NCI-H524 treated with DMSO at 0.1 percent for 48 hours (cell line): ENCODE measurements around the gene PIM3.

Experiments
- DNase-seq: peaks from one replicate; lab custom pipeline; 2025; lab: John Stamatoyannopoulos, UW

PIM3 gene

DNA sequence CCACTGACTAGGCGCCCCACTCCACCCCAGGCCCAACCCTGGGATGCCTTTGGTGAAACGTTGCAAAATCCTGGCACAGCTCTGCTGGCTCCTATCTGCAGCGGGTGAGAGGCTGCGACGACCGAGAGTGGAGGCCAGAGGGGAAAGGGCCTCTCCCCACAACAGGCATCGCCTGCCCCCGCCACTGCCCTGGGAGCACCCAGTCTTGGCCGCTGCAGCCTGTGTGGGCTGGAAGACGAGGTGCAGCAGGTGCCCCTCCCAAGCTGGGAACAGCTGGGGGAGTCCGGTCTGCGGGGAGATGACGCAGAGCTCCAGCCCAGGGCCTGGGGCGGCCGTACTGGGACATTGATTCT lies 4.2 kb upstream of the PIM3 start:
- DNase-seq: no peak

DNA sequence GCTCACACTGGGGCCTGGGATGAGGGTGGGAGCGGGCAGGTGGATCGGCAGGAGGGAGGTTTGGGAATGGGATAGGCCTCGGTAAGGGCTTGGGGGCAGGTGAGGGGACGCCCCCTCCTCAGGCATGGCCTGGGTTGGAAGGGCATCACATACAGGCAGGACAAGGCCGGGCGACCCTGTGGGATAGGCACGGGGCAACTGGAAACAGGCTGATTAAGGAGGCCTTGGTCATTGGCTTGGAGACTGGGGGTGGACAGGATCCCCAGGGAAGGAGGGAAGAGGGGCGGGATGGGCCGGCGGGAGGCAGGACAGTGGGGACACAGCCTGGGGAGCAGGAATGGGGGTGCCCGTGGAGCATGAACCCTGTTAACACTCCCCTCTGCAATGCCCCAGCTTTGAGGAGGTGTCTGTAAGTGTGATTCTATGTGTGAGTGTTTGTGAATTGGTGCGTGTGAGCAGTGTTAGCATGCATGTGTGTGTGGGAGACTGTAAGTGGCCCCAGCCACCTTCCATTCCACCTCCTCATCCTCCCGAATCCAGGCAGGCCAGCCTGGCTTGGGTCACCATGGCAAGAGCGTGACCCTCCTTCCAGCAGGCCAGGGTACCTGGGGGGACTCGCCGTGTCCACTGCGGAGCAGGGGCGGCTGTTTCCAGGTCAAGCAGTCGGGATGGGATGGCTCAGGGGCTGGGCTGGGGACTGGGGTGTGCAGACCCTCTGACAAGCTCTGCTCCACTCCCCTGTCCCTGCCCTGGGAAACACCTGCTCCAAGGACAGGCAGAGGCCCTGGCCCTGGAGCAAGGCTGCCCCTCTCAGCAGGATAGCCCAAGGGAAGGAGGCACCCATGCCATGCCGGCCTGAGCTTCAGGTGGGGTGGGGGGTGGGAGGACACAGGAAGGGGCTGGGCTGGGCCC lies 3.4 kb upstream of the PIM3 start:
- no peak for DNase-seq

DNA sequence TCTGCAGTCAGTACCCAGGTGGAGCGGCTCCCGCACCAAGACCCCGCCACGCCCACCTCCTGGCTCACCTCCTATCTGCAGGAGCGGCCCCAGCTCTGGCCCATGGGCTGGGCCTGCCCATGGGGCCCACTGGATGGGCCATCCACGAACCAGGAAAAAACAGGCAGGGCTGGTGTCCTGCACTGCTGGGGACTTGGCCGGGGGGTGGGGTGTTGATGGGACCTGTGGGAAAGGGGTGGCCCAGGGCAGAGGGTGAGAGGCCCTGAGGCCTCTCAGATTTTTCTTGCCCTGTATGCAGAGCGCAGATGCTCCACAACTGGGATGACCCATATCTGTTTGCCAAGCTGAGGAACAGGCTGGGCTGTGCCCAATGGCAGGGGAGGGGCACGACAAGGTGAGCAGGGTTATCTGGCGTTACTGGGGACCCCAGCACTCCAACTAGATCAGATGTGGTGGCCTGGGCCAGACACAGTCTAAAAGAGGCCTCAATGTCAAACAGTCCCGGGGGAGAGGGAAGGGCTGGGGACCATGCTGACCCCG lies 2.7 kb upstream of the PIM3 start:
- no peak for DNase-seq

DNA sequence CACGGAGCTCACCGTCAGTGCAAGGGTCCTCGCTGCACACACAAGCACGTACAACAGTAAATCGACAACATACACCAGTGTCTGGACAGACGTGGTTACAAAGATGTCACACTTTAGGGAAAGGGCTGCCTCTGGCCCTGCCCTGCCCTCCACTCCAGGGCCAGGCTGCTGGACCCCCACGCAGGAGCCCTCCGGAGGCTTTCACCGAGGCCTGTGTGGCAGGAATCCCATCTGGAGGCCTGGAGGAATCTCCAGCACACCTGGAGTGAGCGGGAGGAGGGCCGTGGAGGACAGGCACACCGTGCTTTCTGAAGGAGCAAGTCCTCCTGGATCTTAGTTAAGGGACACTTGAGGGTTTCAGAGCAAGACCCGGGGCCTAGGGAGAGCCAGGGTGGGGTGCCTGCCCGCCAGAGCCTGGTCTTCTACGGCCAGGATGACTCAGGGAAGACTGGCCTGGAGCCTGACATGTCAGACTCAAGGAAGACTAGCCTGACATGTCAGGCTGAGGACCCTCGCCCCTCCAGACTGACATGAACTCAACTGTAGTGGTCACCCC lies 2.1 kb upstream of the PIM3 start:
- DNase-seq: no peak

DNA sequence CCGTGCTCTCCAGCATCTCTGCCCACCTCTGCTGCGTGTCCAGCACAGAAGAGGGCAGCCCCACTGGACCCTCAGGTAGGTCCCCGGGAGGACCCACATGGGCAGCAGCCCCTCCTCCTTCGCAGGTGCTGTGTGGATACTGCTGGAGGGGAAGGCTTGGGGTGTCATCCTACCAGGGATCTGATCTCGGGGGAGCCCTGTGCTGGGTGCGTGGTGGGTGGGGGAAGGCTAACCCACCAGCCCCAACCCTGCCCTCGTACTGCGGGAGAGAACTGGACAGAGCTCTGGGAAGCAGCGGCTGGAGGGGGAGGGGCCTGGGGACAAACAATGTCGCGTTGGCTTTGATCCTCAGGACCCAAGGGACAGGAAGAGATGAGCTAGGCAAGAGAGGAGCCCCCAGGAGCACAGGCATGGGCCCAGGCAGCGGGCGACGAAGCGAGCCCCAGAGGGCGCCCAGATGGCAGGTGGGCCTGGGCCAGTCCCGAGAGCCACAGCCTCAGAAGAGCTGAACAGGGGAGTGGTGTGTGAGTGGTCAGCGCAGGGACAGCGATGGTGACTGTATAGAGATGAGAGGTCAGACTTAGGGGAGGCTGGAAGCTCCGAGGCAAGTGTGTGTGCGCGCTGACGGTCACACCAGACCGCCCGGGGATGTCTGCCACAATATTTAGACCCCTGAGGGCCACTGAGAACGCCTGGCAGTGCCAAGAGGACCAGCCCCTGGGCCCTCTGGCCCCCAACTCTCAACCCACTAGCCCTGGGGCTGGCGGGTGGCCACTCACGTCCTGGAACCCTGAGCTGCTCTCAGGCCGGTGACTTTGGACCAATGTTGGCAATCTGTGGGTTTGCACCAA lies 1.4 kb upstream of the PIM3 start:
- DNase-seq: no peak

DNA sequence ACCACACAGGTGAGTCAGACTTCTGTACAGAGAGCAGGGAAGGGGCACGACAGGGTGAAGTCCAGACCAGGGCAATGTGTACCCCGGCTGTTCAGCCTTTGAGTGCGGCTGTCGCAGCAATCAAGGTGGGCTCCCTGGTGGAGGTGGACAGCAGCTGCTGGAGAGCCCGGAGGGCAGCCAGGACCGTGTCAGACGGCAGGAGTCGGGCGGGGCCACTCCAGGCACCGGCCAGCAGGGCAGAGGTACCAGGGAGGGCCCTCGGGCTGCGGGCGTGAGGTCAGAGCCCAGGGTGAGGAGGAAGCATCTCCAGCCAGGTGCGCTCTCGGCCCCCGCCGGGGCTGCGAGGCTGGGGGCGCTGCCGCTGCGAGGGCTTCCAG lies 802 bp upstream of the PIM3 start:
- DNase-seq: no peak

DNA sequence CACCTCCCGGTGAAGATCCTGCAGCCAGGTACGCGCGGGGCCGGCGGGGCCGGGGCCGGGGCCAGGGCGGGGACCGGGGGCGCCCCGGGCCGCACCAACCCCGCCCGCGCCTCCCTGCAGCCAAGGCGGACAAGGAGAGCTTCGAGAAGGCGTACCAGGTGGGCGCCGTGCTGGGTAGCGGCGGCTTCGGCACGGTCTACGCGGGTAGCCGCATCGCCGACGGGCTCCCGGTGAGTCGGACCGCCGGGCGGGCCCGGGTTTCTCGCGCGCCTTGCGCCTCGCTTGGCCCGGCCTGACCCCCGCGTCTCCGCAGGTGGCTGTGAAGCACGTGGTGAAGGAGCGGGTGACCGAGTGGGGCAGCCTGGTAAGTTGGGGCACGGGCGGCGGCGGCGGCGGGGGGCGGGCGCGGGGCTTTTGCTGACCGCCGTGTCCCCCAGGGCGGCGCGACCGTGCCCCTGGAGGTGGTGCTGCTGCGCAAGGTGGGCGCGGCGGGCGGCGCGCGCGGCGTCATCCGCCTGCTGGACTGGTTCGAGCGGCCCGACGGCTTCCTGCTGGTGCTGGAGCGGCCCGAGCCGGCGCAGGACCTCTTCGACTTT lies 531 bp downstream of the PIM3 start:
- DNase-seq: no peak

DNA sequence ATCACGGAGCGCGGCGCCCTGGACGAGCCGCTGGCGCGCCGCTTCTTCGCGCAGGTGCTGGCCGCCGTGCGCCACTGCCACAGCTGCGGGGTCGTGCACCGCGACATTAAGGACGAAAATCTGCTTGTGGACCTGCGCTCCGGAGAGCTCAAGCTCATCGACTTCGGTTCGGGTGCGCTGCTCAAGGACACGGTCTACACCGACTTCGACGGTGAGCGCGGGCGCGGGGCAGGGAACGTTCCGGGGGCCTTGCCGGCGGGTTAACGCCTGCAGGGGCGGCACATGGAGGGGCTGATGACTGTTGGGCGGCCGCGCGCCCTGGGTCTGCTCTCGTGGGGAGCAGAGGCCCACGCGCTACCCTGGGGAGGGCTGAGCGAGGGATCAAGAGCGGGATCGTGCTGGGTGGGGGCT lies 1.0 kb downstream of the PIM3 start:
- DNase-seq: no peak

DNA sequence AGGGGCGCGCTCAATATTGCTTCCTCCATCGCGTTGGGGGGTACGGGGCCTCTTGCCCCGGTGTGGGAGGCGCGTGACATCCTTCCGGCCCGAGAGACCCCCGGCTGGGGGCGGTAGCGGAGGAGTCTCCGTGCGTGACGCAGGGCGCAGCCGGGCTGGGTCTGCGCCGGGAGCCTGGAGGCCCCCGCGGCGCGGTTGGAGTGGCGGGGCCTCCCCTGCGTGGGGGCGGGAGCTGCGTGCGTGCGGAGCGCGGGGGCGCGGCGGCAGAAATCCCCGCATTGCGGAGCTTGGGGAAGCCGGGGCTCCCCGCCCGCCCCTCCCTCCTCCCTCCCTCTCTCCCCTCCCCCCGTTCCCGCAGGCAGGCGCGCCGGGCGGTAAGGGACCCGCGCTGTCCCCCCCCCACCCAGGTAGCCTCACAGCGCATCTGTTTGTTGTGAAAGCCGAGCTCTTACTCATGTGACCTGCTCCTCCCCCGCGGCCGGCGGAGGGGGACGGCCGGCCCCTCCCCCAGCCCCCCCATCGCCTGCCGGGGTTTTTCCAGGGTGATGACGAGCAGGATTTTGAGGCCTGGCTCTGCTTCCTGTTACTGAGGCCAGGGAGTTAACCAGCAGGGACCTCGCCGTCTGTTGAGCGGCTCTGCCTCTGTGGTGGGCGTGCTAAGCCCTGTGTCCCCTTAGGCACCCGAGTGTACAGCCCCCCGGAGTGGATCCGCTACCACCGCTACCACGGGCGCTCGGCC lies 1.6 kb downstream of the PIM3 start:
- no peak for DNase-seq

DNA sequence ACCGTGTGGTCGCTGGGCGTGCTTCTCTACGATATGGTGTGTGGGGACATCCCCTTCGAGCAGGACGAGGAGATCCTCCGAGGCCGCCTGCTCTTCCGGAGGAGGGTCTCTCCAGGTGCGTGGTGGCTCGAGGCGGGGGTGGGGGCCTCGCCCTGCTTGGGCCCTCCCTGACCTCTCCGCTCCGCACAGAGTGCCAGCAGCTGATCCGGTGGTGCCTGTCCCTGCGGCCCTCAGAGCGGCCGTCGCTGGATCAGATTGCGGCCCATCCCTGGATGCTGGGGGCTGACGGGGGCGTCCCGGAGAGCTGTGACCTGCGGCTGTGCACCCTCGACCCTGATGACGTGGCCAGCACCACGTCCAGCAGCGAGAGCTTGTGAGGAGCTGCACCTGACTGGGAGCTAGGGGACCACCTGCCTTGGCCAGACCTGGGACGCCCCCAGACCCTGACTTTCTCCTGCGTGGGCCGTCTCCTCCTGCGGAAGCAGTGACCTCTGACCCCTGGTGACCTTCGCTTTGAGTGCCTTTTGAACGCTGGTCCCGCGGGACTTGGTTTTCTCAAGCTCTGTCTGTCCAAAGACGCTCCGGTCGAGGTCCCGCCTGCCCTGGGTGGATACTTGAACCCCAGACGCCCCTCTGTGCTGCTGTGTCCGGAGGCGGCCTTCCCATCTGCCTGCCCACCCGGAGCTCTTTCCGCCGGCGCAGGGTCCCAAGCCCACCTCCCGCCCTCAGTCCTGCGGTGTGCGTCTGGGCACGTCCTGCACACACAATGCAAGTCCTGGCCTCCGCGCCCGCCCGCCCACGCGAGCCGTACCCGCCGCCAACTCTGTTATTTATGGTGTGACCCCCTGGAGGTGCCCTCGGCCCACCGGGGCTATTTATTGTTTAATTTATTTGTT lies 2.4 kb downstream of the PIM3 start:
- no peak for DNase-seq

DNA sequence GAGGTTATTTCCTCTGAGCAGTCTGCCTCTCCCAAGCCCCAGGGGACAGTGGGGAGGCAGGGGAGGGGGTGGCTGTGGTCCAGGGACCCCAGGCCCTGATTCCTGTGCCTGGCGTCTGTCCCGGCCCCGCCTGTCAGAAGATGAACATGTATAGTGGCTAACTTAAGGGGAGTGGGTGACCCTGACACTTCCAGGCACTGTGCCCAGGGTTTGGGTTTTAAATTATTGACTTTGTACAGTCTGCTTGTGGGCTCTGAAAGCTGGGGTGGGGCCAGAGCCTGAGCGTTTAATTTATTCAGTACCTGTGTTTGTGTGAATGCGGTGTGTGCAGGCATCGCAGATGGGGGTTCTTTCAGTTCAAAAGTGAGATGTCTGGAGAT lies 3.1 kb downstream of the PIM3 start:
- no peak for DNase-seq

DNA sequence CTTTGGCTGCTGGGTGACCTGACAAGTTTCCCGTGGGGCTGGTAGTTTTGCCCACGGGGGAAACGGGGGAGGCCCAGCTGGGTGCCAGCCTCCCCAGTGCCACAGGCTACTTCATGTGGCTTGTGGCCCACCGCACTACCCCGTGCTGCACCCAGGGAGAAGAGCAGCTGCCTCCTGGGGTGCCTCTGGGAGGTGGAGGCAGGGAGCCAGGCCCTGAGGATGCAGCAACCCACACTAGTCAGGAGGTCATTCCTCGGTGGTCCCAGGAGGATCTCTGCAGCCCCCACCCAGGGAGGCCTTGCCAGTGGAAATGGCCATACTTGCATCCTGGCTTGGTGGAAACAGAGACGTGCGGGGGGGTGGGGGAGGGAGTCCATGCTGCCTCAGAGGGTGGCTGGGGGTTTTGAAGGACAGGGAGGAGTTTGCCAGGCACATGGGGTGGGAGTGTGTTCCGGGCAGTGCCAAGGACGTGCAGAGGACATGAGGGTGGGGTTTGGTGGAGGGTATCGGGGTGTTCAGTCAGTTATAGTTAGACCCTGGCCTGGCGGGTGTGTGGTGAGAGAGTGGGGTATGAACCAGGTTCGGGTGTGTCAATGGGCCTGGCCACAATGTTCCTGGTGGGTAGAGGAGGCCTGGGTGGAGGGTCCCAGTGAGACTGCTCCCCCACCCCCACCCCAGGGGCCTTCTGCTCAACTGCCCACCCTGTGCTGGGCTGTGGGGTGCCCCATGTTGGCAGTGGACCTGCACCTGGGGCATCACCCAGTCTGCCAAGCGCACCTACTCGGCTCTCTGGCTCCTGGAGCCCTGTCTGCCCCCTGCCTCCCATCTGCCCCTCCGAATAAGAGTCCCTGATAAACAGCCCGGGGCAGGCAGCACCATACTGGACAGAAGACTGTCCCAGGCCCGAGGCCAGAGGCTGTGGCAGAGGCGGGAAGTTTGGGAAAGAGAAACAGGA lies 3.8 kb downstream of the PIM3 start:
- no peak for DNase-seq

DNA sequence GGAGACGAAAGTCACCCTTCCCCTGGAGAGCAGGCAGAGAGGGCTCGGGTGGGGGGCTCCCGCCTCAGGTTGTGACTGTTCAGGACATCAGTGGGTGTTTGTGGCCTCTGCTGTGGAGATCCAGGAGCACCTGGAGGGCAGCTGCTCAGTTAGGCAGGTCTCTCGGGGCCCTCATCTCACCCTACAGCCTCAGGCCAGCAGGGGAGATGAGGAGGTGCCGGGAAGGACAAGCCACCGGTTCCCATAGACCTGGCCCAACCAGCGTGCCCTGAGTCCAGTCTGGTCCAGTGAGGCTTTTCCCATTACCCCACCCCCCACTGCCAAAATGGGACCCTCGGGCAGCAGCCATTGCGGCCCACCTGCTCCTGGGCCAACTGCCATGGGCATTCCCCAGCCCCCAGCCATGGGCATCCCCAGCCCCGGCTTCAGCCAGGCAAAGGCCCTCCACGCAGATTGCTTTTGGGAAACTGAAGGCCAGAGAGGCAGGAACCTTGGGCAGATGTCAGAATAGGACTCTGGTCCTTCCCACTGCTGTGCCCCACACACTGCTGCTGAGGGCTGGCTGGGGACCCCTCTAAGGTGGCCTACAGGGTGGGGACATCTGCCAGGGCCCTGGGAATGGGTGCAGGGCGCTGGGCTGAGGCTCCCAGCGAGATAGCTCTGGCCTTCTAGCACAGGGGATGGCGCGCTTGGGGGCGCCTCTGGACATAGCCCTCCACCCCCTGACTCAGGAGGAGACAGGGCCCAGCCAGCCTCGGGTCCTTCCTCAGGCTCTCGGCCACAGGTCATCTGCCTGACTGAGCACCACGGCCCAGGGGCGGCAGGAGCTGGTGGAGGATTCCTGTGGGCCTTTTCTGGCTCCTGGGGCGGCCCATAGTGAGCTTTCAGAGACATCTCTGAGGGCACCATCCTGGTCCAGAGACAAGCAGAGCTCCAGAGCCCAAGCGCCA lies 4.8 kb downstream of the PIM3 start:
- no peak for DNase-seq

DNA sequence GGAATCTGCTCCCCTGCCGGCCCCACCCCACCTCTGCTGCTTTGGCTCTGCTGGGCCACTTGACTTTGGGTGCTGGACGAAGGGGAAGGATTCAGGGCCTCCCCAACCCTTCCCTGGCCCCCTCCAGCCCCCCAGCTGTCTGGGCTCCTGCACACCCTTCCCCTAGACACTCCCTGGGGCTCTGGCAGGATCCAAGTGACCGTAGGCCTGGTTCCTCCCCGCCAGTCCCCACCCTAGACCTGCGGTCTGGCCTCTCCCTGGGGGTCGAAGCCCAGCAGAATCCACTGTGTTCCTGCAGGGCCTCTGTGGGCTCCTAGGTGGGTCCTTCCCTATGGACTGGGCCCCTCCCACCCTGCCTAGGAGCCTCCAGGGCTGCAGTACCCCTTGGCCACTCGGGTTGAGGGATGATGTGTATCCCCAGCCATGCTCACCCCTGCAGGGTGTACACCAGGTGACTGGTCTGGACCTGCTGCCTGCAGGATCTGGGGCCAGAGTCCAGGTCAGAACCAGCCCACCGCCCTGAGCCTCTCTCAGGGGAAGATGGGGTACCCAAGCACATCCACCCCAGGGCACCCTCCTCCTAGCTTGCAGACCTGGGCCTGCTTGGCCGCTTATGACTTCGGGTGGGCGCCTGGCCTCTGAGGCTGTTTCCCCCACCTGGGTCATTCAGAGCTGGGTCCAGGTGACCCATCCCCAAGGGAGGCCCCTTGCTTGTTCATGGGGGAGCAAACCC lies 5.6 kb downstream of the PIM3 start:
- DNase-seq: no peak

DNA sequence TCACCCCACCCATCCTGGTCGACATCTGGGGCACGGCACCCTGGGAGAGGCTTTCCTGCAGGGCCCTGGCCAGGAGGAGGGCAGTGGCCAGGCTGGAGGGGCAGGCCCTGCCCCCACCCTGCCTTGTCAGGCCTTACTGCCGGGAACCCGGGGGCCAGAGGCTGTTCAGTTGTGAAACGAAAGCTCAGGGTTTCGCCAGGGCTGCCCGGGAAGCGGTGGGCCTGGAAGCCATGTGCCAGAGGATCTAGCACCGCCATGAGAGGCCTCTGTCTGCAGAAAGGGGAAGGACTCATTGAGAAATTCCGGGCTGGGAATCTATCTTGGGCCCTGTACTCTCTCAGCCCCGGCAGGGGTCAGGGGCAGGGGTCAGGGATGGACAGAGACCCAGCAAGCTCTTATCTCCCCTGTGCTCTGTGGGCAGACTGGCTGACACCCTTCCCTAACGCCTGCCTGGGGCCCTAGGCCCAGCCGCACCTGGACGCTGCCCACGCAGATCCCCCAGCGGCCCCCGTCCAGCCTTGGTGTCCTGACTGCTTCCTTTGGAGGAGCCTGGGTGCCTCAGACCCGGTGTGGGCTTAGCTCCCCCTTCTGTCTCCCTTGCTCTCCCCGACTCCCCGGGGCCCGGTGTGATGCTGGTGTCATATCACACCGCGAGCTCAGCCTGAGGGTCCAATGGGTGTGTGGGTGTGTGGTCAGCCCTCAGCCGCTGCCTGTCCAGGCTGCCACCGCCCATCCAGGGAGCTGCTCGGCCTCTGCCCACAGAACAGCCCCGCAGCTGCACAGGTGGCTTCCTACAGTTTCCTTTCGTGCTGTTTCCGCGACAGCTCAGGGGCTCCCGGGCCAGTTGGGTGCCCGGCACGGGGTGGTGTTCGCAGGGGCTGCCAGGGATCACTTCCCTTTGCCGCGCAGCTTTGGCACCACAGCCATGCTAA lies 6.5 kb downstream of the PIM3 start:
- no peak for DNase-seq

DNA sequence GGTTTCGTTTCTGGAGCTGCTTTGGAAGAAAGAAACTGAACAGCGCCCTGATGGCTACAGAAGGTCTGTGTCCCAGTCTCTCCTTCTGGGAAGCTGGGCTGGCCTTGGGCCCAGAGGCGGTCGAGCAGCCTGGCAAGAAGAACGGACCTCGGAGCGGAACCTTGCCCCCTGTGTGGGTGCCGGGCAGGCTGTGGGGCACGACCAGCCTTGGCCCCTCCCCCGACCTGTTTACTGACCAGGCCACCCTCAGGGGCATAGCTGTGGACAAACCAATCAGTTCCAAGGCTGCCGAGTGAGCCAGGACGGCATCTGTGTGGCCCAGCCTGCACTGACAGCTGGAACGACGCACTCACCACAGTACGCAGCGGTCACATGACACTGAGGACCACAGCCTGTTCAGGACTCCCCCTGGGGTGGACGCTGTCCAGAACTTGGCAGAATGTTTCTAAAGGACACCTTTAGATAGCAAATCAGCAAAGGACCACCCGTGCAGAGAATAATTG lies 7.2 kb downstream of the PIM3 start:
- DNase-seq: no peak
